HEK293 (cell line): Measurements from ENCODE around the gene XPOT.

Experiments used
- CTCF ChIA-PET: fragments of 350-600 bp; formaldehyde crosslinking; extraction: SDS; loops from one replicate; lab custom pipeline; 2021; ENCODE audit warnings: antibody characterized with exemption; lab: Yijun Ruan, JAX
- POLR2A ChIA-PET: fragments of 300-600 bp; formaldehyde crosslinking; extraction: SDS; loops from one replicate; lab custom pipeline; 2020; ENCODE audit warnings: antibody characterized with exemption, inconsistent platforms; lab: Yijun Ruan, JAX
- H3K27ac ChIP-seq: fragments of 200-500 bp; sonication (Bioruptor generic); 2 replicates; pipeline ENCODE4 v1.5.1; 2014; ENCODE audit warnings: low read depth, low read length, control low read depth, inconsistent platforms; ENCODE audit errors: extremely low read depth
- H3K36me3 ChIP-seq, 2 experiments: fragments of 200-500 bp in 1 of 2; sonication (Bioruptor generic) in 1 of 2; 1 replicate in 1 of 2; 2 replicates in 1 of 2; pipeline ENCODE4 v1.5.1; 2014 to 2017; ENCODE audit warnings: inconsistent platforms in 2 of 2, low read length in 2 of 2; ENCODE audit not compliant: control insufficient read depth in 2 of 2, insufficient read depth in 1 of 2
- H3K4me1 ChIP-seq: fragments of 200-500 bp; sonication (Bioruptor generic); 2 replicates; pipeline ENCODE4 v1.5.1; 2014; ENCODE audit warnings: mild to moderate bottlenecking, low read length, inconsistent platforms; ENCODE audit not compliant: control insufficient read depth, insufficient read depth
- H3K4me3 ChIP-seq: 2 replicates; pipeline ENCODE4 v1.5.1; 2011; ENCODE audit warnings: low read depth, mild to moderate bottlenecking, control low read depth, low read length, moderate library complexity
- H3K9me3 ChIP-seq: fragments of 200-500 bp; sonication (Bioruptor generic); 2 replicates; pipeline ENCODE4 v1.5.1; 2014; ENCODE audit warnings: low read depth, low read length, inconsistent platforms; ENCODE audit not compliant: control insufficient read depth, insufficient read depth
- AEBP2 ChIP-seq: fragments of 450-650 bp; formaldehyde crosslinking; IDR thresholded peaks from 2 replicates; pipeline ENCODE4 v1.5.1; 2016; ENCODE audit warnings: missing biosample characterization, missing genetic modification characterization, borderline replicate concordance
- HOXA7 ChIP-seq: sonication (generic); formaldehyde crosslinking; IDR thresholded peaks from 2 replicates; pipeline ENCODE4 v1.8.1; 2022; ENCODE audit warnings: missing genetic modification reagents, borderline replicate concordance
- OSR2 ChIP-seq: fragments of 450-650 bp; formaldehyde crosslinking; IDR thresholded peaks from 2 replicates; pipeline ENCODE4 v1.5.1; 2016; ENCODE audit warnings: missing biosample characterization, missing genetic modification characterization
- PRDM1 ChIP-seq: fragments of 450-650 bp; formaldehyde crosslinking; IDR thresholded peaks from 2 replicates; pipeline ENCODE4; 2016; ENCODE audit warnings: missing biosample characterization, missing genetic modification characterization
- YY2 ChIP-seq: fragments of 450-650 bp; formaldehyde crosslinking; IDR thresholded peaks from 2 replicates; pipeline ENCODE4 v1.5.1; 2016; ENCODE audit warnings: missing biosample characterization, missing genetic modification characterization
- ZFP3 ChIP-seq: fragments of 450-650 bp; formaldehyde crosslinking; IDR thresholded peaks from 2 replicates; pipeline ENCODE4 v1.5.1; 2016; ENCODE audit warnings: low read depth, missing biosample characterization, missing genetic modification characterization
- ZFP41 ChIP-seq: fragments of 450-650 bp; formaldehyde crosslinking; IDR thresholded peaks from 2 replicates; pipeline ENCODE4 v1.5.1; 2016; ENCODE audit warnings: missing biosample characterization, missing genetic modification characterization, borderline replicate concordance
- ZIC2 ChIP-seq: fragments of 450-650 bp; formaldehyde crosslinking; IDR thresholded peaks from 2 replicates; pipeline ENCODE4 v1.5.1; 2016; ENCODE audit warnings: missing biosample characterization, missing genetic modification characterization
- ZNF114 ChIP-seq: fragments of 450-650 bp; formaldehyde crosslinking; IDR thresholded peaks from 2 replicates; pipeline ENCODE4 v1.5.0; 2017; ENCODE audit warnings: missing biosample characterization, missing genetic modification characterization
- ZNF138 ChIP-seq: fragments of 450-650 bp; formaldehyde crosslinking; IDR thresholded peaks from 2 replicates; pipeline ENCODE4 v1.5.1; 2016; ENCODE audit warnings: missing biosample characterization, missing genetic modification characterization, borderline replicate concordance
- ZNF157 ChIP-seq: fragments of 450-650 bp; formaldehyde crosslinking; IDR thresholded peaks from 2 replicates; pipeline ENCODE4 v1.5.1; 2016; ENCODE audit warnings: missing biosample characterization, missing genetic modification characterization
- ZNF184 ChIP-seq: fragments of 450-650 bp; IDR thresholded peaks from 2 replicates; pipeline ENCODE4 v1.5.1; 2018; ENCODE audit warnings: missing biosample characterization, mild to moderate bottlenecking, missing genetic modification characterization
- ZNF24 ChIP-seq: fragments of 450-650 bp; formaldehyde crosslinking; IDR thresholded peaks from 2 replicates; pipeline ENCODE4 v1.5.1; 2016; ENCODE audit warnings: missing biosample characterization, missing genetic modification characterization
- ZNF292 ChIP-seq: fragments of 450-650 bp; formaldehyde crosslinking; IDR thresholded peaks from 2 replicates; pipeline ENCODE4 v1.5.1; 2016; ENCODE audit warnings: low read depth, missing biosample characterization, missing genetic modification characterization, borderline replicate concordance
- ZNF366 ChIP-seq: fragments of 450-650 bp; formaldehyde crosslinking; conservative IDR thresholded peaks from 2 replicates; pipeline ENCODE4 v1.5.1; 2016; ENCODE audit warnings: missing biosample characterization, missing genetic modification characterization
- ZNF391 ChIP-seq: fragments of 450-650 bp; formaldehyde crosslinking; IDR thresholded peaks from 2 replicates; pipeline ENCODE4 v1.5.1; 2016; ENCODE audit warnings: low read depth, missing biosample characterization, missing genetic modification characterization, borderline replicate concordance
- ZNF404 ChIP-seq: fragments of 450-650 bp; formaldehyde crosslinking; IDR thresholded peaks from 2 replicates; pipeline ENCODE4 v1.5.1; 2017; ENCODE audit warnings: missing biosample characterization, missing genetic modification characterization
- ZNF549 ChIP-seq: fragments of 450-650 bp; IDR thresholded peaks from 2 replicates; pipeline ENCODE4 v1.5.1; 2018; ENCODE audit warnings: missing biosample characterization, missing genetic modification characterization, mild to moderate bottlenecking, inconsistent platforms, moderate library complexity
- ZNF600 ChIP-seq: fragments of 450-650 bp; formaldehyde crosslinking; IDR thresholded peaks from 2 replicates; pipeline ENCODE4 v1.5.1; 2016; ENCODE audit warnings: missing biosample characterization, missing genetic modification characterization
- ZNF623 ChIP-seq: fragments of 450-650 bp; formaldehyde crosslinking; IDR thresholded peaks from 2 replicates; pipeline ENCODE4 v1.5.1; 2016; ENCODE audit warnings: missing biosample characterization, missing genetic modification characterization
- ZNF747 ChIP-seq: fragments of 450-650 bp; formaldehyde crosslinking; IDR thresholded peaks from 2 replicates; pipeline ENCODE4 v1.5.1; 2016; ENCODE audit warnings: missing biosample characterization, missing genetic modification characterization
- ZNF76 ChIP-seq: fragments of 450-650 bp; formaldehyde crosslinking; IDR thresholded peaks from 2 replicates; pipeline ENCODE4; 2016; ENCODE audit warnings: low read depth, missing biosample characterization, missing genetic modification characterization, borderline replicate concordance
- ZNF830 ChIP-seq: fragments of 450-650 bp; IDR thresholded peaks from 2 replicates; pipeline ENCODE4 v1.5.0; 2018; ENCODE audit warnings: missing biosample characterization, missing genetic modification characterization, low read depth, mild to moderate bottlenecking, moderate library complexity
- TF ChIP-seq, protein P1 (sequence below): fragments of 450-650 bp; formaldehyde crosslinking; IDR thresholded peaks from 2 replicates; pipeline ENCODE4 v1.5.1; 2017; ENCODE audit warnings: missing biosample characterization, missing genetic modification characterization
- TF ChIP-seq, protein P2 (sequence below): fragments of 450-650 bp; formaldehyde crosslinking; conservative IDR thresholded peaks from 2 replicates; pipeline ENCODE4 v1.5.1; 2016; ENCODE audit warnings: low read depth, missing biosample characterization, missing genetic modification characterization
- TF ChIP-seq, protein P3 (sequence below): fragments of 450-650 bp; formaldehyde crosslinking; IDR thresholded peaks from 2 replicates; pipeline ENCODE4 v1.5.1; 2016; ENCODE audit warnings: missing biosample characterization, missing genetic modification characterization

The XPOT gene

GRCh38 chr12:64428956-64429355 is 24.8 kb downstream of the XPOT start (continued):
- TF ChIP-seq ZNF549 (tag by site-specific recombination) (no peak), ZIC2 (tag by site-specific recombination) (no peak), HOXA7 (CRISPR knock-in tag) (no peak), ZFP3 (tag by site-specific recombination) (no peak), ZNF76 (tag by site-specific recombination) (no peak), ZNF830 (tag by site-specific recombination) (no peak), ZNF623 (no peak), ZNF184 (no peak)
- TF ChIP-seq, all 188 proteins: peak for 0

- no peak overlapping the region for H3K27ac ChIP-seq
- ChIA-PET CTCF (interaction anchor here (1.0 kb wide), 1 partner anchor 13 kb away, joined by 3 read pairs; no protein-coding TSS in a partner anchor), POLR2A (no interaction called here)
- no peak overlapping the region for H3K4me3 ChIP-seq
- TF ChIP-seq YY2 (no peak), ZNF114 (tag by site-specific recombination) (no peak), ZFP41 (tag by site-specific recombination) (no peak), ZNF24 (tag by site-specific recombination) (no peak), ZNF138 (tag by site-specific recombination) (no peak)
- no peaks in the 10 kb centered on the region for H3K9me3 ChIP-seq
- H3K4me1 ChIP-seq: no peaks in the 10 kb centered on the region
- peaks cover 88 to 96% of the 10 kb centered on the region in 2 experiments for H3K36me3 ChIP-seq
Observed at GRCh38 chr12:64430886-64431285, 26.7 kb downstream of the XPOT start.

GRCh38 chr12:64431791-64432190 is 27.6 kb downstream of the XPOT start:
- no peak overlapping the region for H3K27ac ChIP-seq
- H3K36me3 ChIP-seq: peaks cover 89 to 96% of the 10 kb centered on the region in 2 experiments
- no peaks in the 10 kb centered on the region for H3K4me1 ChIP-seq
- CTCF ChIA-PET: interaction anchor here (1.0 kb wide), 1 partner anchor 14 kb away, joined by 3 read pairs; no protein-coding TSS in a partner anchor
- H3K9me3 ChIP-seq: no peaks in the 10 kb centered on the region
- no peak overlapping the region for H3K4me3 ChIP-seq
- POLR2A ChIA-PET: no interaction called here
- TF ChIP-seq PRDM1 (tag by site-specific recombination) (no peak), ZNF76 (tag by site-specific recombination) (no peak), ZNF404 (tag by site-specific recombination) (no peak), ZNF747 (tag by site-specific recombination) (no peak), OSR2 (tag by site-specific recombination) (no peak), AEBP2 (tag by site-specific recombination) (no peak), ZNF600 (no peak), ZNF391 (no peak), ZNF157 (tag by site-specific recombination) (no peak), ZNF292 (no peak), ZNF366 (no peak)
- TF ChIP-seq, protein P1, sequence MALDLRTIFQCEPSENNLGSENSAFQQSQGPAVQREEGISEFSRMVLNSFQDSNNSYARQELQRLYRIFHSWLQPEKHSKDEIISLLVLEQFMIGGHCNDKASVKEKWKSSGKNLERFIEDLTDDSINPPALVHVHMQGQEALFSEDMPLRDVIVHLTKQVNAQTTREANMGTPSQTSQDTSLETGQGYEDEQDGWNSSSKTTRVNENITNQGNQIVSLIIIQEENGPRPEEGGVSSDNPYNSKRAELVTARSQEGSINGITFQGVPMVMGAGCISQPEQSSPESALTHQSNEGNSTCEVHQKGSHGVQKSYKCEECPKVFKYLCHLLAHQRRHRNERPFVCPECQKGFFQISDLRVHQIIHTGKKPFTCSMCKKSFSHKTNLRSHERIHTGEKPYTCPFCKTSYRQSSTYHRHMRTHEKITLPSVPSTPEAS: no peak
- TF ChIP-seq, protein P2, sequence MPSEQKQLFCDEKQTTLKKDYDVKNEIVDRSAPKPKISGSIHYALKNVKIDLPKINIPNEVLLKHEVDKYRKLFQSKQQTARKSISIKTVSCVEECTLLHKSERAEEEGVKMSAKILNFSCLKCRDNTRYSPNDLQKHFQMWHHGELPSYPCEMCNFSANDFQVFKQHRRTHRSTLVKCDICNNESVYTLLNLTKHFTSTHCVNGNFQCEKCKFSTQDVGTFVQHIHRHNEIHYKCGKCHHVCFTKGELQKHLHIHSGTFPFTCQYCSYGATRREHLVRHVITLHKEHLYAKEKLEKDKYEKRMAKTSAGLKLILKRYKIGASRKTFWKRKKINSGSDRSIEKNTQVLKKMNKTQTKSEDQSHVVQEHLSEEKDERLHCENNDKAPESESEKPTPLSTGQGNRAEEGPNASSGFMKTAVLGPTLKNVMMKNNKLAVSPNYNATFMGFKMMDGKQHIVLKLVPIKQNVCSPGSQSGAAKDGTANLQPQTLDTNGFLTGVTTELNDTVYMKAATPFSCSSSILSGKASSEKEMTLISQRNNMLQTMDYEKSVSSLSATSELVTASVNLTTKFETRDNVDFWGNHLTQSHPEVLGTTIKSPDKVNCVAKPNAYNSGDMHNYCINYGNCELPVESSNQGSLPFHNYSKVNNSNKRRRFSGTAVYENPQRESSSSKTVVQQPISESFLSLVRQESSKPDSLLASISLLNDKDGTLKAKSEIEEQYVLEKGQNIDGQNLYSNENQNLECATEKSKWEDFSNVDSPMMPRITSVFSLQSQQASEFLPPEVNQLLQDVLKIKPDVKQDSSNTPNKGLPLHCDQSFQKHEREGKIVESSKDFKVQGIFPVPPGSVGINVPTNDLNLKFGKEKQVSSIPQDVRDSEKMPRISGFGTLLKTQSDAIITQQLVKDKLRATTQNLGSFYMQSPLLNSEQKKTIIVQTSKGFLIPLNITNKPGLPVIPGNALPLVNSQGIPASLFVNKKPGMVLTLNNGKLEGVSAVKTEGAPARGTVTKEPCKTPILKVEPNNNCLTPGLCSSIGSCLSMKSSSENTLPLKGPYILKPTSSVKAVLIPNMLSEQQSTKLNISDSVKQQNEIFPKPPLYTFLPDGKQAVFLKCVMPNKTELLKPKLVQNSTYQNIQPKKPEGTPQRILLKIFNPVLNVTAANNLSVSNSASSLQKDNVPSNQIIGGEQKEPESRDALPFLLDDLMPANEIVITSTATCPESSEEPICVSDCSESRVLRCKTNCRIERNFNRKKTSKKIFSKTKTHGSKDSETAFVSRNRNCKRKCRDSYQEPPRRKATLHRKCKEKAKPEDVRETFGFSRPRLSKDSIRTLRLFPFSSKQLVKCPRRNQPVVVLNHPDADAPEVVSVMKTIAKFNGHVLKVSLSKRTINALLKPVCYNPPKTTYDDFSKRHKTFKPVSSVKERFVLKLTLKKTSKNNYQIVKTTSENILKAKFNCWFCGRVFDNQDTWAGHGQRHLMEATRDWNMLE (tag by site-specific recombination): no peak
- TF ChIP-seq, protein P3, sequence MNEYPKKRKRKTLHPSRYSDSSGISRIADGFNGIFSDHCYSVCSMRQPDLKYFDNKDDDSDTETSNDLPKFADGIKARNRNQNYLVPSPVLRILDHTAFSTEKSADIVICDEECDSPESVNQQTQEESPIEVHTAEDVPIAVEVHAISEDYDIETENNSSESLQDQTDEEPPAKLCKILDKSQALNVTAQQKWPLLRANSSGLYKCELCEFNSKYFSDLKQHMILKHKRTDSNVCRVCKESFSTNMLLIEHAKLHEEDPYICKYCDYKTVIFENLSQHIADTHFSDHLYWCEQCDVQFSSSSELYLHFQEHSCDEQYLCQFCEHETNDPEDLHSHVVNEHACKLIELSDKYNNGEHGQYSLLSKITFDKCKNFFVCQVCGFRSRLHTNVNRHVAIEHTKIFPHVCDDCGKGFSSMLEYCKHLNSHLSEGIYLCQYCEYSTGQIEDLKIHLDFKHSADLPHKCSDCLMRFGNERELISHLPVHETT (tag by site-specific recombination): no peak
